NCI-H1092 (cell line): Measurements from ENCODE around the gene CRX.
"Not testable (repeated sequence)": the region's sequence is repeated elsewhere in the genome, so short reads cannot be mapped to it uniquely, and the experiment has no call there.

Experiments used
- DNase-seq: peaks from one replicate; lab custom pipeline; 2025; lab: John Stamatoyannopoulos, UW

CRX gene

DNA sequence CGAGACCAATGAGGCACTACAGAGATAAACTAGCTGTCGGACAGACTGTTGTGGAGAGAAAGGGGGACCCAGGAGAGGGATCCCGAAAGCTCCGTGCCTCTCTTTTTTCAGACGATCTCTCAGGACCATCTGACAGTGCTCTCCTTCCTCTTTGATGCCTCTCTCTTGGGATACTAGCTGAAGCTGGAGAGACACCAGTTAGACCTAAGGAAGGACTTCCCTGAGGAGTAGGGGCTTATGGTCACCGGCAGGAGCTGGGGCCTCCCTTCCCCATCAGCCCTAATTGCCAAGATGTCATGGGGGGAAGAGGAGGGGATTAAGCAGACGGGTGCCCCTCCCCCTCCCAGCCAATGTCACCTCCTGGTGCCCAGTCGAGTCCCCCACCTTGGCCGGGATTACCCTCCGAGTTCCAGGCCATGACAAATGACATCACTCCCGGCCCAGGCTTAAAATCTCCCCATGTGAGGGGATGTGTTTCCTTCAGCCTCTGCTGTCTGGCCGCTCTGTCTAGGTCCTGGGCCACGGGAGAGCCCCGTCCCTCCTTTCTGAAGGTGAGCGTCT is at the start of gene CRX:
TSS of gene CRX (plus strand) at position 478 of the 561 bp plus-strand sequence. CDS start 12,507 bp downstream, outside the sequence.
- no peak for DNase-seq

DNA sequence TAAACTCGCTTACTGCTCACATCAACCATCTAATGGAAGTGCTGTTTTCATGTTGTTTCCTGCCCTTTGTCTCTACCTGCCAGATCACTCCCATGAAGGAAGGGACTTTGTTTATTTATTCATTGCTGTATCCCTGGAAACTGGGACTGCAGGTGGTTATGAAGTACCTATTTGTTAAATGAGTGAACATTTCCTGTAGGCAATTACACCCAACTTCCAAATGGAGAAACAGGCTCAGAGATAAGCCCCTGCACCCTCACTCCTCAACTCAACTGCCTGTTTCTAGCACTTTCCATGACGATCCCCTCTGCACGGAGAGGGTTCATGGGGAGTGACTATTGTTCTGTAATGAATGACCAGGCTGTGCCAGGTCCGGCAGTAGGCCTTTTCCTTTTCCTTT is 45.2 kb upstream of the CRX start:
- DNase-seq: peak; percentile 50

DNA sequence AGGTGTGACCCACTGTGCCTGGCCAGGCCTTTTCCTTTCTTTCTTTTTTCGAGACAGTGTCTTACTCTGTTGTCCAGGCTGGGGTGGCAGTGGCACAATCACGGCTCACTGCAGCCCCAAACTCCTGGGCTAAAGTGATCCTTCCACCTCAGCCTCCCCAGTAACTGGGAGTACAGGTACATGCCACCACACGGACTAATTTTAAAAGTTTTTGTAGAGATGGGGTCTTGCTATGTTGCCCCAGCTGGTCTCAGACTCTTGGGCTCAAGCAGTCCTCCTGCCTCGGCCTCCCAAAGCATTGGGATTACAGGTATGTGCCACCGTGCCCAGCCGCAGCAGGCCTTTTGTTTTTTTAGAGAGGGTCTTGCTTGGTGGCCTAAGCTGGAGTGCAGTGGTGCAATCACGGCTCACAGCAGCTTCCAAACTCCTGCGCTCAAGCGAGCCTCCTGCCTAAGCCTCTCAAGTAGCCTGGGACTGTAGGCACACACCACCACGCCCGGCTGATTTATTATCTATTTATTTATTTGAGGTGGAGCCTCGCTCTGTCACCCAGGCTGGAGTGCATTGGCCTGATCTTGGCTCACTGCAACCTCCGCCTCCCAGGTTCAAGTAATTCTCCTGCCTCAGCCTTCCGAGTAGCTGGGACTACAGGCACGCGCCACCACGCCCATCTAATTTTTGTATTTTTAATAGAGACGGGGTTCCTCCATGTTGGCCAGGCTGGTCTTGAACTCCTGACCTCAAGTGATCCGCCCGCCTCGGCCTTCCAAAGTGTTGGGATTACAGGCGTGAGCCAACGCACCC is 44.3 kb upstream of the CRX start:
- not testable (repeated sequence) for DNase-seq

DNA sequence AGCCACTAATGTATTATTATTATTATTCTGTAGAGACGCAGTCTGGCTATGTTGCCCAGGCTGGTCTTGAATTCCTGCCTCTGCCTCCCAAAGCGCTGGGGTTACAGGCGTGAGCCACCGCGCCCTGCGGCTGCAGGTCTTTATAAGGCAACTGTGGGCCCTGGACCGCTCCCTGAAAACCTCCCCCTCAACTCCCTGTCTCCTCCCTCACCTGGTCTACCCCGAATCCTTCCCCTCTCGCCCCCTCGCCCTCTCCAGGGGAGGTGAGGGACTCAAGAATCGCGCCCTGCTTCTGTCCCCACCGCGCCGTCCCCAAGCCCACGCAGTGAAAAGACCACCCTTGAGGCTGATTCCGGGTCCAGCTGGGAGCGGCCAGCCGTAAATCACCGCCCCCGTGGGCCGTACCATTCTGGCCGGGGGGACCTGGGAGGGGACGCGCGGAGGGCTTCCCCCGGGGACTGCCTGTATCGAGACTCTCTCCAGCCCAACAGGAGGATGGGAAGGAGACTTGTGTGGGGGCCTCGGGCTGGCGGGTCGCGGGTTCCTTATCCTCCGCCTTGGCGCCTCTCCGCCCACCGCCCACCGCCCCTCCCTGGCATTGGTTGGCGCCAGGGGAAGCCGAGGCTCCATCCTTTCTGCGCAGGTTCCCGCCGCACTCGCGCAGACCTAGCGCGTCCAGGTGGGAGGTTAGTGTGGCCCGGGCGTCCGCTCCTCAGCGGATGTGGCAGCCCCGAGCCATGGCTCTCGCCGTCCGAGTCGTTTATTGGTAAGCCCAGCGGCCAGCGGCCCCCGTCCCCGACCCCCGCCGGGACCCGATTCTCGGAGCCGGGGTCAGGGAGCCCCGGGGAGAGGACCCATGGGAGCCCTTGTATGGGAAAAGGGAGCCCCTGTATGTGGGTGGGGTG is 43.4 kb upstream of the CRX start, which contains the start of gene SELENOW:
TSS of gene SELENOW (plus strand) at position 655 of the 905 bp plus-strand sequence. CDS start at position 738, 83 bp downstream.
- DNase-seq: peak; percentile 54

DNA sequence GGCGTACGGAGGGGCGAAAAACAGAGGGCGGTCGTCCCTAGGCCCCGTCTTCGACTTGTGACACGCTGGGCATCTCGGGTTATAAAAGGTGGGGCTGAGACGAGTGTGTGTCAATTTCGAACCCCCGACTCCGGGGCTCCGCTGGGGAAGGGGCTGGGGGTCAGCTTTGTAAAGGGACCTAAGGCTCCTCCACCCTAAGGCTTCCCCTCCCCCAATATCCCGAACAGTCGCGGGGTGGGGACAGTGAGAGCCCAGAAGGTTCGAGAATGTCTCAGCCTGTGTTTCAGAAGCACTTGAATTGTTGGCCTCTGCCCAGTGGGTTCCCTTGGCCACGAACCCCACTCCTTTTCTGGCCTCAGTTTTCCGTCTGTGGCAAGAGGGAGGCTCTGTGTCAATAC is 42.8 kb upstream of the CRX start:
- DNase-seq: no peak

DNA sequence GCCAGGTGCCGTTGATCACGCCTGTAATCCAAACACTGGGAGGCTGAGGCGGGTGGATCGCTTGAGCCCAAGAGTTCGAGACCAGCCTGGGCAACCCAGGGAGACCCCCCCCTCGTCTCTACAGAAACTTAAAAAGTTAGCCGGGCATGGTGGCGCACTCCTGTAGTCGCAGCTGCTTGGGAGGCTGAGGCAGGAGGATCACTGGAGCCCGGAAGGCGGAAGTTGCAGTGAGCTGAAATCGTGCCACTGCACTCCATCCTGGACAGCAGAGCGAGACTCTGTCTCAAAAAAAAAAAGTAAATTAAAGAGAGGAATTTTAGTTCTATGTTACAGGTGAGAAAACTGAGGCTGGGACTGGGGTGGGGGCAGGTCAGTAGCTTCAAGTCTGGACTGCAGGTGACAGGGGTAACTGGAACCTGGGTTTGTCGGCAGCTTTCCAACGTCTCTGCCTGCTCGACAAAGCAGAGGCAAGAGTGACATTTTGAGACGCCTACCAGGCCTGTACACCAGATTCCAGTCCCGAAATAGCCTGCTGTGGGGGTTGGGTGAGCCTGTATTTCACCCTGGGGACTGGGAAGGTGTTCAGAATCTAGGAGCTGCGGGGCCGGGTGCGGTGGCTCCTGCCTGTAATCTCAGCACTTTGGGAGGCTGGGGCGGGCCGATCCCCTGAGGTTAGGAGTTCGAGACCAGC is 42.1 kb upstream of the CRX start:
- DNase-seq: no peak

DNA sequence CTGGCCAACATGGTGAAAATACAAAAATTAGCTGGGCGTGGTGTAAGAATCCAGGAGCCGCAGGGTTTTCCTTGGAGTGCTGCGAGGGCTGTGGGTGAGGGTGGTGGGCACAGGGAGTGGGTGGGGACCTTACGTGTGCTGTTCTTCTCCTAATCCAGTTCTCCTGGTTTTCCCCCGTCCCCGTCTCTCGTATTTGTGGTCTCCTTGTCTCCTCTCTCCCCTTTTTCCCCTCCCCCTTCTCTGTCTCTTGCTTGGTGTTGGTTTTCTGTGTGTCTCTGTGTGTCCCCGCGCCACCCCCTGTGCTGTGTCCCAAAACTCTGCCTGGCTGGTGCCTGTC is 41.6 kb upstream of the CRX start:
- DNase-seq: no peak

DNA sequence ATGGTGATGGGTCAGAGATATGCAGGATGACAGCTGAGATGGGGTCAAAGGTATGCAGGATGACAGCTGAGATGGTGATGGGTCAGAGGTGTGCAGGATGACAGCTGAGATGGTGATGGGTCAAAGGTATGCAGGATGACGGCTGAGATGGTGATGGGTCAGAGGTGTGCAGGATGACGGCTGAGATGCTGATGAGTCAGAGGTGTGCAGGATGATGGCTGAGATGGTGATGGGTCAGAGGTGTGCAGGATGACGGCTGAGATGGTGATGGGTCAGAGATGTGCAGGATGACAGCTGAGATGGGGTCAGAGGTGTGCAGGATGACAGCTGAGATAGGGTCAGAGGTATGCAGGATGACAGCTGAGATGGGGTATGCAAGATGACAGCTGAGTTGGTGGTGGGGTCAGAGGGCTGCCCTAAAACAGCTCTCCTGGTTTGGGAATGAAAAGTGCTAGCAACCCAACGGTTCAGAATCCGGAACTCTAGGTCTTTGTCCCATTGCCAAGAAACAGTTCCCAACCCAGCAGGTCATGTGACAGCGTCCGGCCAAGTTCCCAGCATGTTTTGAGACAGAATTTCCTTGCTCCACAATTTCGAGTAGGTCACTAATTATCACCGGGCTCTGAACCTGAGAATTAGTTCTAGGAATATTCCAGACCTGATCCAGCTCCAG is 40.0 kb upstream of the CRX start:
- no peak for DNase-seq

DNA sequence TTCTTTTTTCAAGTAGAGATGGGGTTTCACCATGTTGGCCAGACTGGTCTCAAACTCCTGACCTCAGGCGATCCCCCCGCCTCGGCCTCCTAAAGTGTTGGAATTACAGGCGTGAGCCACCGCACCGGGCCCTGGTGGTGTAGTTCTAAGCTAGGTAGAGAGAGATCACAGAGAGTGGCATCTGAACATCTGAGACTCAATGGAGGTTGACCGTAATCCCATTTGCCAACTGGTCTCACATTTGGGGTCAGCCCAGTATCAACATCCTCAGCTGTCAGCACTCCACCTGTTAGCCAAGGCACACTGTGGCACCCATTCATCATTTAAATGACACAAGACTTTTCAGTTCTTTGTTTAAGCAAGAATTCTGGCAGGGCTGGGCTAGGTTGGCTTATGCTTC is 35.2 kb upstream of the CRX start:
- no peak for DNase-seq

DNA sequence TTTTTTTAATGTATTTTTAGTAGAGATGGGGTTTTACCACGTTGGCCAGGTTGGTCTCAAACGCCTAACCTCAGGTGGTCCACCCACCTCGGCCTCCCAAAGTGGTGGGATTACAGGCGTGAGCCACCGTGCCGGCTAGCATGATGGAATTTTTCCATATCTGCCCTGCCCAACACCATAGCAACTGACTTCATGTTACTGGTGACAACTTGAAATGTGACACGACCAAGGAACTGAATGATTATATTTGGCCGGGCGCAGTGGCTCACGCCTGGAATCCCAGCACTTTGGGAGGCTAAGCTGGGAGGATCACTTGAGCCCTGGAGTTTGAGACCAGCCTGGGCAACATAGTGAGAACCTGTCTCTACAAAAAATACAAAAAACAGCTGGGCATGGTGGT is 34.4 kb upstream of the CRX start:
- not testable (repeated sequence) for DNase-seq

DNA sequence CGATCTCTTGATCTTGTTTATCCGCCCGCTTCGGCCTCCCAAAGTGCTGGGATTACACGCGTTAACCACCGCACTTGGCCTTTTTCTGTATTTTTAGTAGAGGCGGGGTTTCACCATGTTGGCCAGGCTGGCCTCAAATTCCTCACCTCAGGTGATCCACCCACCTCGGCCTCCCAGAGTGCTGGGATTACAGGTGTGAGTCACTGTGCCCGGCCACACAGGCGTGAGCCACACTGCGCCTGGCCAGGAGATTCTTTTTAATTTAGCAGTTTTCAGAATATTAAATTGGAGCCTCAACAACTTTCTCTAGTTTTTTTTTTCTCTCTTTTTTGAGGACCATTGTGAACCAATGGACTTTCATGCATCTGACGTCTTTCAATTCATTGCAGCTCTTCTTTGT is 31.9 kb upstream of the CRX start:
- not testable (repeated sequence) for DNase-seq

DNA sequence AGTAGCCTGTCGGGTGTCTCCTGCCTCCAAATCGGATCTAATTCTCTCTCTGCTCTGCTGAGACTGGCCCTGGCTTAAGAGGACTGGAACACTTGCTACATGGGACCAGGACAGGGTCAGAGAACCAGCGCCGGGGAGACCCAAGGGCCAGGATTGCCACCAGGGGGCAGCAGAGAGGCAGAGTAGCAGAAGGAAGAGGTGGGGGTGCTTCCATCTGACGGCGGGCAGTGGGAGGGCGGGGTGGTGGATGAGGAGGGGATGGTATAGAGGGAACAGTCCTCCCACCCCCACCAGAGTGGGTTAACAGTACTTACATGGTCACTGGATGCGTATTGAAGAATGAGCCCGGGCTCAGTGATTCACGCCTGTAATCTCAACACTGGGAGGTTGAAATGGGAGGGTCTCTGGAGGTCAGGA is 31.3 kb upstream of the CRX start:
- peak; percentile 23 for DNase-seq

DNA sequence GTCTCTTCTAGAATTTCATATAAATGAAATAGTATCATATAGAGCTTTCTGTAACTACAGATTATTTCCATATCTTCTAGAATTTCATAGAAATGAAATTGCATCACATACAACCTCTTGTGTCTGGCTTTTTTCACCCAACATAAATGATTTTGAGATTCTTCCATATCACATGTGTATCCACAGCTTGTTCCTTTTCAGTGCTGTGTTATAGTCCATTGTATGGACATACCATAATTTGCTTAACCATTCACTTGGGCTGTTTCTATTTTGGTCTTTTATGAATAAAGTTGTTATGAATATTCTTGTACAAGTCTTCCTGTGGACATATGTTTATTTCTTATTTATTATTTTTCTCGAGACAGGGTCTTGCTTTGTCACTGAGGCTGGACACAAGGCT is 29.1 kb upstream of the CRX start:
- DNase-seq: no peak

DNA sequence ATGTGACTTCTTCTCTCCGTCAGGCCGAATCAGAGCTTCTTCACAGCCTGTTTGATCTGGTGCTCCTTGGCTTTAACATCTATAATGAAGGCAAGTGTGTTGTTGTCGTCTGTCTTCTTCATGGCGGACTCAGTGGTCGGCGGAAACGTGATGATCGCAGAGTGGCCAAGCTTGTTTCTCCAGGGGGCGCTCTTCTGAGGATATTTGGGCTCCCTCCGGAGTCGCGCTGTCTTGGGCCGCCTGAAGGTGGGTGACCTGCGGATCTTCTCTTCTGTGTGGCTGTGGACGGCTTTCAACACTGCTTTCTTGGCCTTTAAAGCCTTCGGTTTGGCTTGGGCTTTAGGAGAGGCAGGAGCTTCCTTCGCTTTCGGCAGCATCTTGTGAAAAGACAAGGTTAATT is 27.2 kb upstream of the CRX start:
- no peak for DNase-seq

DNA sequence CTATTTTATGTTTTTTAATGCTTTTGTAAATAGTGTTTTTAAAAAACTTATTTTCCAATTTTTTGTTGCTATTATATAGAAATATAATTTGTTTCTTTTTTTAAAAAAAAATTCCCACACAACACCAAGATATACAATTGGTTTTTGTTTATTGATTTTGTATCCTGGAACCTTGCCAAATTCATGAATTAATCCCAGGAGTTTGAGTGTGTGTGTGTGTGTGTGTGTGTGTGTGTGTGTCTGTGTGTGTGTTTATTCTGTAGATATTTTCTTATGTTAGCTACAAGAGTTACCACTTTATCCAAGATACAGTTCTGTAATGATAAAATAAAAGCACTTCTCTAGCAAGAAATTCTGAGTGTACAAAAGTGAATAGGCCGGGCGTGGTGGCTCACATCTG is 25.0 kb upstream of the CRX start:
- no peak for DNase-seq

DNA sequence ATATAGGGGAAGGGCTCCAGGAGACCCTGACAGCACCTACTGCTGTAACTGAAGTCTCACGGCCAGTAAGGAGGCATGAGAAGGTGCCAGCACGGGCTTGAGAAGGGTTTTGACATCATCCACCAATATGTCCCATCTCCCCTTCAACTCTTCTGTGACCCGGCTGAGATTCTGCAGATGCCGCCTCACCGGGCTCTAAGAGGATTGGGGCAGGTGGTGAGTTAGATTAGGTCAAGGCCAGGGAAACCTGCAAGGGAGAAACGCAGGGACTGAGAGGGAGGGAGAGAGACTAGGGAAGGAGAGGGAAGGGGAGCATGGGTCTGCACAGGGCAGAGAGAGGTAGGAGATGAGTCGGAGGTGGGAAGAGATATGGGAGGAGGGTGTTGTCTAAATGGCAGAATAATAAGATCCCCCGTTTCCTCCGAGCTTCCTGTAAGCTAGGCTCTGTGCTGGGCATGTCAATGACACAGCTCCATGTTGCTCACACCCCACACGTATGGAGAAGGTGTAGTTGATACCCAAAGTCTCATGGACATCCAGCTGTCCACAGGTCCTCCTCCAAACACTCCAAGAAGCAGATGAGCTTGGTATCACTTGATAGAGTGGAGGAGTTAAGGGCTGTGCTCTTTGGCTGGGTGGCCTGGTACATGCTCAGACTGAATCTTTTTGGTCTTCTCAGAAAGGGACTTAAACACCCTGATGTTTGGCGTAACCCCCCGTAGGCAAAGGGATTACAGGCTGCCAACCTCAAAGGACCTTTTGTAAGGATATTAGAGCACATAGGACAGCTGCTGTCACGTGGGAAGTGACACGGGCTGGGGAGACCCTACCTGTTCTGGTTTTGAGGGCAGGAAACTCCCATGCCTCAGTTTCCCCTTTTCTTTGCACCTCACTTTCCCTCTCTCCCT is 23.5 kb upstream of the CRX start:
- no peak for DNase-seq

DNA sequence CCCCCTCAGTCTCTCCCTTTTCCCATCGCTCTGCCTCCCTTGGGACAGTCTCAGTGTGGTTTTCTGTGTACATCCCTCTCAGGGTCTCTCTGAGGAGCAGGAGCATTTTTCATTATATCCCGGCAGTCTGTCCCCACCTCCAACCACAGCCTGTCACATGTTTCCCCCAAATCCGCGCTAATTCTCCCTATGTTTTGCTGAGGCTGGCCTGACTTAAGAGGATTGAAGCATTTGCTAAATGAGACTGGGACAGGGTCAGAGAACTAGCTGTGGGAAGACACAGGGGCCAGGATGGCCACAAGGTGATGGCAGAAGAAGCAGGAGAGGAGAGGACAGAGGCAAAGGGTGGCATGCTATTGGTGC is 22.9 kb upstream of the CRX start:
- no peak for DNase-seq

DNA sequence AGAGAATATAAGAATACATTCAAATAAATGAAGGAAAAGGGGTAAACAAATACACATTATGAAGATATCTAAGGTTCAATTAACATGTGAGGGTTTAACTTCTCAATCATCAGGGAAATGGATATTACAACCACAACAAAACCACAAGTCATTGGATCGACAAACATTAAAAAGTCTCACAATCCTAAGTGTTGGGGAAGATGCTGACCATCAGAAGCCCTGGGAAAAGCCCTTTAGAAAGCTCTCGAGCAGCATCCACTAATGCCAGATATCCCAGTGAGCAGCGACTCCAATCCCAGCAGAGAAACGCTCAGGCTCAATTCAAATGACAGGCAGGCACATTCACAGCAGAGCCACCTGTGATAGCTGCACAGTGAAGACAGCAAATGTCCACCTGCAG is 20.5 kb upstream of the CRX start:
- DNase-seq: no peak

DNA sequence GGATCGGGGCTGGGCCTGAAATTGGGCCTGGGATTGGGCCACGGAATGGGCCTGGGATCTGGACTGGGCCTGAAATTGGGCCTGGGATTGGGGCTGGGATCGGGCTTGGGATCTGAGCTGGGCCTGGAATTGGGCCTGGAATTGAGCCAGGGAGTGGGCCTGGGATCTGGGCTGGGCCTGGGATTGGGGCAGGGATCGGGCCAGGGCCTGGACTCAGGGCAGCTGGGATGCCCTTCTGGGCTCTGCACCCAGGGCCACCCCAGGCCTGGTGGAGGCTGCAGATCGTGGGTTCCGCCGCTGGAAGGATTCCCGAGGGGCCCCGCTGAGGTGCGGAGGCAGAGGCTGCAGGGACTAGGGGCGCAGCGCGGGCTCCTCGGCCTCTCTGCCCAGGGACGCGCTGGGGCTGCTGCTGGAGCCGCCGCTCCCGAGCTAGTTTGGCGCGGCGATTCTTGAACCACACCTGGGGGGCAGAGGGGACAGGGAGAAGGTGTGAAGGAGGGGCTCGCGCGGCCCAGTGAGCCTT is 19.2 kb upstream of the CRX start:
- no peak for DNase-seq

DNA sequence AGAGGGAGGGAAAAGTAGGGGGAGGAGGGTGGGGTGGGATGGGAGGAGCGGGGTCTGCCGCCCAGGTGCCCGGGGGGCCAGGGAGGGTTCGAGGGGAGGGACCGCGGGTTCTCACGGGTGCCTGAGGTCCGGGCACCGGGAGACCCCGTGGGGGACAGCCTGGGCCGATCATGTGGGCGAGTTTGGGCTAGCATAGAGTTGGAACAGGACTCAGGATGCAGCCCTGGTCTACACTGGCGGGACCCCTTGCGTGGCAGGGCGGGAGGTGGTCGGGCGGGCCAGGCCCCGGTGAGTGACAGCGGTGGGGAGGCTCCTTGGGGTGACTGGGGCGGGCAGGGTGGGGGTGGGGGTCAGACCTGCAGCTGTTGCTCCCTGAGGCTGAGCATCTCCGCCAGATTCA is 18.6 kb upstream of the CRX start:
- not testable (repeated sequence) for DNase-seq
